GM12878 (cell line): ENCODE results near the gene TRMU. TPM values are rescaled to one million over a fixed set of nuclear protein-coding genes. Genes with fewer than 3 reads are reported as not detected.
A peak's percentile ranks its signal among the peaks of the same experiment; 100 is the strongest.

Experiments used
- ATAC-seq: fragments of 200-7000 bp; cut with Tn5 transposase; 3 replicates; pipeline ENCODE4 v1.9.1; 2020; ENCODE audit warnings: mild to moderate bottlenecking, moderate library complexity
- BruUV-seq: library from RNA; stranded (reverse); fragments of 400-500 nt; replicated peaks from 2 replicates; lab custom pipeline; 2021; lab: Mats Ljungman, UMichigan
- CTCF ChIA-PET: fragments of 300-600 bp; sonication (Branson Sonifier 250); formaldehyde crosslinking; extraction: SDS; loops from one replicate; lab custom pipeline; 2021; ENCODE audit warnings: inconsistent platforms; lab: Yijun Ruan, JAX
- POLR2A ChIA-PET: fragments of 350-600 bp; formaldehyde crosslinking; extraction: SDS; loops from one replicate; lab custom pipeline; 2021; ENCODE audit warnings: inconsistent platforms; lab: Charles Lee
- RAD21 ChIA-PET: fragments of 300-600 bp; sonication (Branson Sonifier 250); formaldehyde crosslinking; loops from one replicate; lab custom pipeline; 2023; ENCODE audit warnings: antibody characterized with exemption; ENCODE audit not compliant: unreplicated experiment; lab: Charles Lee
- SMC1A ChIA-PET: fragments of 300-600 bp; sonication (Branson Sonifier 250); formaldehyde crosslinking; loops from one replicate; lab custom pipeline; 2023; ENCODE audit not compliant: unreplicated experiment, uncharacterized antibody; lab: Charles Lee
- DNase-seq: peaks from one replicate; pipeline ENCODE4 v3.0.0-alpha.2; 2011; ENCODE audit warnings: low read depth, low spot score
- FAIRE-seq: peaks from 3 replicates; lab custom pipeline; 2011; peaks lifted over from hg19 to GRCh38; lab: Jason Lieb, UNC
- H2AFZ ChIP-seq: 2 replicates; pipeline ENCODE4 v1.6.0; 2011; ENCODE audit warnings: low read depth, low read length, control low read depth; ENCODE audit not compliant: control insufficient read depth
- H3K27ac ChIP-seq: 2 replicates; pipeline ENCODE4 v1.5.1; 2011; ENCODE audit warnings: control low read depth; ENCODE audit not compliant: control insufficient read depth, insufficient read depth
- H3K27me3 ChIP-seq, 2 experiments: replicated peaks in 1 of 2; 2 replicates each; pipeline versions ENCODE4 v1.6.0 to v1.6.1; 2011; ENCODE audit warnings: low read length in 1 of 2; ENCODE audit not compliant: control insufficient read depth in 2 of 2, insufficient read depth in 2 of 2
- H3K36me3 ChIP-seq, 2 experiments: 2 replicates each; pipeline ENCODE4 v1.5.1; 2011; ENCODE audit warnings: low read length in 1 of 2; ENCODE audit not compliant: control insufficient read depth in 2 of 2, insufficient read depth in 2 of 2
- H3K4me1 ChIP-seq: 2 replicates; pipeline ENCODE4 v1.6.1; 2011; ENCODE audit warnings: mild to moderate bottlenecking, low read length, moderate library complexity, mixed read lengths; ENCODE audit not compliant: control insufficient read depth, insufficient read depth
- H3K4me2 ChIP-seq: 2 replicates; pipeline ENCODE4 v1.6.0; 2011; ENCODE audit warnings: control low read depth; ENCODE audit not compliant: control insufficient read depth, insufficient read depth
- H3K4me3 ChIP-seq: fragments of 200-600 bp; sonication (generic); 2 replicates; pipeline ENCODE4 v1.5.1; 2016
- H3K79me2 ChIP-seq: 2 replicates; pipeline ENCODE4 v1.6.0; 2011; ENCODE audit warnings: low read length; ENCODE audit not compliant: control insufficient read depth, insufficient read depth
- H3K9ac ChIP-seq: 2 replicates; pipeline ENCODE4 v1.8.0; 2011; ENCODE audit warnings: low read length, control low read depth, mixed read lengths; ENCODE audit not compliant: control insufficient read depth, insufficient read depth
- H3K9me3 ChIP-seq: replicated peaks from 3 replicates; pipeline ENCODE4 v1.5.1; 2011; ENCODE audit warnings: mild to moderate bottlenecking, low read length; ENCODE audit not compliant: control insufficient read depth, insufficient read depth
- H4K20me1 ChIP-seq: 2 replicates; pipeline ENCODE4 v1.6.0; 2011; ENCODE audit not compliant: control insufficient read depth, insufficient read depth
- ETV6 ChIP-seq, 2 experiments: fragments of 450-650 bp in 1 of 2; IDR thresholded peaks in 1 of 2; conservative IDR thresholded peaks in 1 of 2; 2 replicates each; pipeline ENCODE4 v1.6.1; 2014; ENCODE audit warnings: antibody characterized with exemption in 1 of 2, borderline replicate concordance in 1 of 2, low read depth in 1 of 2, mild to moderate bottlenecking in 1 of 2, moderate library complexity in 1 of 2
- FOXM1 ChIP-seq: IDR thresholded peaks from 2 replicates; pipeline ENCODE4 v1.6.1; 2012; ENCODE audit warnings: low read depth, mild to moderate bottlenecking, inconsistent platforms, low read length, moderate library complexity
- HDAC2 ChIP-seq: fragments of 200-600 bp; sonication (generic); IDR thresholded peaks from 2 replicates; pipeline ENCODE4 v1.6.1; 2017
- JUNB ChIP-seq: IDR thresholded peaks from 2 replicates; pipeline ENCODE4 v1.6.1; 2016; ENCODE audit warnings: antibody characterized with exemption, mild to moderate bottlenecking
- MTA3 ChIP-seq: IDR thresholded peaks from 2 replicates; pipeline ENCODE4 v1.6.1; 2012; ENCODE audit warnings: low read length, inconsistent platforms, borderline replicate concordance
- NR2C1 ChIP-seq: fragments of 450-650 bp; IDR thresholded peaks from 2 replicates; pipeline ENCODE4 v1.6.1; 2017; ENCODE audit warnings: antibody characterized with exemption, mild to moderate bottlenecking, moderate library complexity
- PBX3 ChIP-seq: IDR thresholded peaks from 2 replicates; pipeline ENCODE4 v1.6.1; 2011; ENCODE audit warnings: mild to moderate bottlenecking, low read depth, low read length, moderate library complexity; ENCODE audit not compliant: insufficient replicate concordance
- RELA ChIP-seq: fragments of 450-650 bp; IDR thresholded peaks from 2 replicates; pipeline ENCODE4 v1.8.0; 2014; ENCODE audit warnings: borderline replicate concordance; ENCODE audit not compliant: partially characterized antibody
- ZNF217 ChIP-seq: fragments of 450-650 bp; IDR thresholded peaks from 2 replicates; pipeline ENCODE4 v1.6.1; 2017; ENCODE audit warnings: antibody characterized with exemption, mild to moderate bottlenecking
- ZSCAN29 ChIP-seq: fragments of 450-650 bp; IDR thresholded peaks from 2 replicates; pipeline ENCODE4 v1.6.1; 2017; ENCODE audit warnings: mild to moderate bottlenecking, moderate library complexity
- WGBS: methylation state at CpG from one replicate; pipeline ENCODE4 v1.1.6; 2016; ENCODE audit warnings: low lambda C conversion rate; ENCODE audit not compliant: insufficient replicate concordance, insufficient coverage; ENCODE audit errors: missing lambda C conversion rate; 5-methylcytosine and 5-hydroxymethylcytosine counted together
- in situ Hi-C: fragments of 300-500 bp; cut with MboI; formaldehyde crosslinking; loops from 9 replicates; pipeline ENCODE4 v1.14.3; 2018; ENCODE audit warnings: mixed read lengths
- intact Hi-C: fragments of 100-400 bp; cut with micrococcal nuclease; formaldehyde crosslinking; loops from one replicate; pipeline ENCODE4 v1.14.2; 2022; ENCODE audit not compliant: unreplicated experiment
- polyA plus RNA-seq, 11 experiments: library from polyadenylated mRNA; depleted of rRNA in 4 of 11; unstranded in 6 of 11; stranded (reverse) in 5 of 11; fragments of >200 nt; fragmentation: Nextera tagmentation in 4 of 11; fragmentation: Illumina TruSeq in 1 of 11; extraction: Ambion mirVana in 4 of 11; extraction: Trizol in 1 of 11; gene quantifications; 1 replicate in 1 of 11; 2 replicates in 10 of 11; pipeline versions ENCODE4 v1.2.1 to v1.2.3, GENCODE V29; 2011 to 2016; ENCODE audit warnings: inconsistent platforms in 2 of 11, missing spikeins in 2 of 11, low read depth in 1 of 11
- total RNA-seq, 4 experiments: library from RNA; depleted of rRNA in 3 of 4; stranded (reverse); fragments of >200 nt in 3 of 4; fragmentation: Illumina TruSeq in 1 of 4; extraction: Trizol in 1 of 4; gene quantifications; 2 replicates each; pipeline versions ENCODE4 v1.2.1 to v1.2.3, GENCODE V29; 2013 to 2021
- TF ChIP-seq, protein P1 (sequence below), 3 experiments: IDR thresholded peaks in 2 of 3; conservative IDR thresholded peaks in 1 of 3; 2 replicates each; pipeline ENCODE4 v1.5.1; 2011; ENCODE audit warnings: low read depth in 3 of 3, low read length in 3 of 3, mild to moderate bottlenecking in 3 of 3, control low read depth in 2 of 3, moderate library complexity in 2 of 3, inconsistent platforms in 1 of 3, mixed read lengths in 1 of 3; ENCODE audit not compliant: control insufficient read depth in 2 of 3, insufficient read depth in 1 of 3; ENCODE audit errors: extremely low read depth in 1 of 3

TRMU gene
- total and polyA plus RNA-seq, 10 of the 15 experiments (the other 5 are each of a cell fraction or from before 2014, with no cell fraction given) = 3.5 to 57.0 (median 44.0) TPM

- intact Hi-C loops = no loop called here
- Histone ChIP-seq H3K4me2 (no peak overlapping the region), H4K20me1 (no peaks in the 10 kb centered on the region)
- TF ChIP-seq ZNF217 (no peak), RELA (no peak), ZSCAN29 (no peak), MTA3 (no peak), NR2C1 (no peak), PBX3 (no peak), JUNB (no peak), FOXM1 (no peak), ETV6 (conservative IDR thresholded peaks at IDR 0.05 in 1 of 2, IDR thresholded peaks at IDR 0.05 in 1 of 2; ENCODE audit: borderline replicate concordance in 1 of 2, low read depth in 1 of 2) (no peak), HDAC2 (no peak)
- TF ChIP-seq, protein P1, sequence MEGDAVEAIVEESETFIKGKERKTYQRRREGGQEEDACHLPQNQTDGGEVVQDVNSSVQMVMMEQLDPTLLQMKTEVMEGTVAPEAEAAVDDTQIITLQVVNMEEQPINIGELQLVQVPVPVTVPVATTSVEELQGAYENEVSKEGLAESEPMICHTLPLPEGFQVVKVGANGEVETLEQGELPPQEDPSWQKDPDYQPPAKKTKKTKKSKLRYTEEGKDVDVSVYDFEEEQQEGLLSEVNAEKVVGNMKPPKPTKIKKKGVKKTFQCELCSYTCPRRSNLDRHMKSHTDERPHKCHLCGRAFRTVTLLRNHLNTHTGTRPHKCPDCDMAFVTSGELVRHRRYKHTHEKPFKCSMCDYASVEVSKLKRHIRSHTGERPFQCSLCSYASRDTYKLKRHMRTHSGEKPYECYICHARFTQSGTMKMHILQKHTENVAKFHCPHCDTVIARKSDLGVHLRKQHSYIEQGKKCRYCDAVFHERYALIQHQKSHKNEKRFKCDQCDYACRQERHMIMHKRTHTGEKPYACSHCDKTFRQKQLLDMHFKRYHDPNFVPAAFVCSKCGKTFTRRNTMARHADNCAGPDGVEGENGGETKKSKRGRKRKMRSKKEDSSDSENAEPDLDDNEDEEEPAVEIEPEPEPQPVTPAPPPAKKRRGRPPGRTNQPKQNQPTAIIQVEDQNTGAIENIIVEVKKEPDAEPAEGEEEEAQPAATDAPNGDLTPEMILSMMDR (IDR thresholded peaks at IDR 0.05 in 2 of 3, conservative IDR thresholded peaks at IDR 0.05 in 1 of 3; ENCODE audit: control insufficient read depth in 2 of 3, extremely low read depth in 1 of 3, insufficient read depth in 1 of 3, low read depth in 3 of 3, low read length in 3 of 3) = no peak
- TF ChIP-seq, all 136 proteins: peak for 0
- Histone ChIP-seq H2AFZ (no peak overlapping the region), H3K27ac (no peak overlapping the region), H3K79me2 (peaks cover 14% of the 10 kb centered on the region), H3K9ac (no peak overlapping the region), H3K4me1 (no peaks in the 10 kb centered on the region), H3K9me3 (no peaks in the 10 kb centered on the region), H3K36me3 (peaks cover 18 to 20% of the 10 kb centered on the region in 2 experiments), H3K4me3 (no peak overlapping the region), H3K27me3 (no peaks in the 10 kb centered on the region)
- ChIA-PET POLR2A (no interaction called here), SMC1A (no interaction called here), RAD21 (no interaction called here), CTCF (interaction anchor here (0.7 kb wide), 1 partner anchor 28 kb away, joined by 3 read pairs; no protein-coding TSS in a partner anchor)
- FAIRE-seq = no peak
- BruUV-seq = TSS peak; percentile 80
- 92% methylated on average over 23 of the region's 23 CpGs for WGBS
- DNase-seq = no peak
- ATAC-seq = no peak
- in situ Hi-C loops = no loop called here
Measured at GRCh38 chr22:46308283-46308988, 27.1 kb upstream of the TRMU start.
